HG03060 (cell line): ENCODE data around the gene NBEA.
"Not testable (repeated sequence)": the region's sequence is repeated elsewhere in the genome, so short reads cannot be mapped to it uniquely, and the experiment has no call there.

Experiments used
- ATAC-seq: cut with Tn5 transposase; IDR thresholded peaks from one replicate; pipeline ENCODE4 v1.9.1; 2021; ENCODE audit warnings: low read depth, moderate number of reproducible peaks; ENCODE audit not compliant: unreplicated experiment

NBEA gene

DNA sequence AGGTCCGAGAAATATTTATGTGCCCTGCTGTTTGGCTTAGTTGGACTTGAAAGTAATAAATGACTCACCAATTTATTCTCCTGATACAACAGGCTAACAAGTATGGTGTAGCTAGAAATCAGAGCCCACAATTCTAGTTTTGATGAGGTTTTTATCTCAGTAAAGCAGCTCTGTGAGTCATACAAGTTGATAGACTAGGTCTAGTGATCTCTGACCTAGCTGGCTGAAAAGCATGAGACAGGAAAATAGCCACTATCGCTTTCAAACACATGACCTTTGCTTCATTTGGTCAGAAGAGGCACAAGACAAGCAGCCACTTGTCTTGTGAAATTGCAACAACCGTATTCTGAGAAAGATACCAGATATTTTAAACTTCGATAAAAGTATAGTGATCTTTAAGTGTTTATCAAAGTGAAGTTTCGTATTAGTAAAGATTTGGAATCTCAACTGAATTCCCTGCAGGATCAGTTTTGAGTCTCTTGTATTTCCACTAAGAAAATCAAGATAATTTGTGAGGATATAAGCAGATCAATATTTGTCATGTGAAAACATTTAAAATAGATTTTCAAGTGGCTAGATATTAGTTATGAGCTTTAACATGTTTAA, 407.7 kb downstream of the NBEA start:
- ATAC-seq, result no peak

DNA sequence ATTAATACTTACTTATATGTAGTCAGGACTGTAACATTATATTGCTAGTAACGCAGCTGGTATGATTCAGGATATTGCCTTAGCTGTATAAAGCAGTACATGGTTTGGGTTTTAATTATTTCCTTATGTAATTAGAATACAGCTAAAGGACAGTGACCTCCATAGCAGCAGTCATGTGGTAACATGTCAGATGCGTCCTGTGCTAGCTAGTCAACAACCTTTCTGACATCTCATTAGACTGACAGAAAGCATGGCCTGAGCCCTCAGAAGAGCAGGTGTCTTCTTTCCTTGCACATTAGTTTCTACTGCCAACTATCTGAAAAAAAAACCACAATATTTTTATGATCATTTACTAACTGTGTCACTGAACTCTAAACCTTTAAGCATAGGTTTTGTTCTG, 412.2 kb downstream of the NBEA start:
- ATAC-seq, result no peak

DNA sequence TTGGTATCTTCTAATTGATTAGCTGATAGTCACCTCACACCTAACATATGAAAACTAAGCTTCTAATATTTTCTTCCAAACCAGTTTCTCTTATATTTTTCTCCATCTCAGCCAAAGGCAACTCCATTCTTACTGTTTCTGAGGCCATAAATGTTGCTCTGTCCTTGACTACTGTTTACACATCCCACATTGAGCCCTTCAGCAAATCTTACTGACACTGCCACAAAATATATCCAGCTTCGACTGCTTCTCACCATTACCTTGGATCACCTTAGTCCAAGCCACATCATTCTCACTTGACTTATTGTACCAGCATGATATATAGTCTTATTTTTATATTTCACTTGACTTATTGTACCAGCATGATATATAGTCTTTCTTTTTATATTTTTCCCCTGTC, 412.8 kb downstream of the NBEA start:
- ATAC-seq, result no peak

DNA sequence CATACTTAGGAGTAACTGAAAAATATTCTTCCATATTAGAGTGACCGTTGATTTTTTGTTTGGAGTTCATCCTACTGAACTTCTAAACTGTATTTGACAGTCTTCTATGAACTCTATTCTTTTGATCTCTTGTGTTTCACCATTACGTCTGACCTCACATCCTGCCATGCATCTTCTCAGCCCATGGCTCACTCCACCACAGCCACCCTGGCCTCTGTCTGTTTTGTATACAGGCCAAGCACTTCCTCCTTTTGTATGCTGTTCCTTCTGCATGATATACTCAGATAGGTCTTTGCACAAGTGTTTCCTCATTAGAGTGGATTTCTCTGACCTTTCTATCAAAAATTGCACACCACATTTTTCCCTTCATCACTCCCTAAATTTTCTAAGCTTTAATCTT, 414.5 kb downstream of the NBEA start:
- ATAC-seq, result no peak

DNA sequence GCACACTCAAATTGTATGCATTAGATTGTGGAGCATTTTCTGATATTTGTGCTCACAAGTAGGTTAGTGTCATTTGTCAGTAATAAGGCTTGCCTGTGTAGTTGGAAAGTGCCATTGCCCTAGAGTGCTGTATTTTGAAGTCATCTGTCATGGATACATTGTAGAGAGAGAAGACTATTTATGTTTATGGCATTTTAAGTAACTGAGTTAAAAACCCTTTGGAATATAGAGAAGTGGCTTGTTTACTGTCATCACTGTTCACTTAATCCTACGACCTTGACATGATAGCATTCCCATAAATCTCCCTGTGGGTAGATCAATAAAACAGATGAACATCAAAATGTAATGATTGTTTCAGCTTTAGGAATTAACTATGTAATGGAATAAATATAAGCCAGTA, 423.8 kb downstream of the NBEA start:
- ATAC-seq, result no peak

DNA sequence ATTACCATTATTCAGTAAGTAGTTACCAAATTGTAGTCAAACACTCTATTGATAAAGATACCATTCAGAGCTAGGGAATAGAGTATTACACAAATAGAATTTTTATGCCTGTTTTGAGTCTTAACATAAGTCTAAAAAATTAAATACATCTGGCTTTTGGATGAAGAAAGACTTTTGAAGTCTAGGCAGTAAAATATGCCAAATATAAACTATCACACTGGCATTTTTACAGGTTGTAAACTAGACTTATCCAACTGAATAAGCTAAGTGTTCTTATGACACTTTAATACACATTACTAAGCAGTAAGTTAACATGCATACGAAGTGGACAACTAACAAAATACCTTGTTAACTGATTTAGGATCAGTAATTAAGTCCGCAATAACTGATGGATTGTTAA, 425.5 kb downstream of the NBEA start:
- no peak for ATAC-seq

DNA sequence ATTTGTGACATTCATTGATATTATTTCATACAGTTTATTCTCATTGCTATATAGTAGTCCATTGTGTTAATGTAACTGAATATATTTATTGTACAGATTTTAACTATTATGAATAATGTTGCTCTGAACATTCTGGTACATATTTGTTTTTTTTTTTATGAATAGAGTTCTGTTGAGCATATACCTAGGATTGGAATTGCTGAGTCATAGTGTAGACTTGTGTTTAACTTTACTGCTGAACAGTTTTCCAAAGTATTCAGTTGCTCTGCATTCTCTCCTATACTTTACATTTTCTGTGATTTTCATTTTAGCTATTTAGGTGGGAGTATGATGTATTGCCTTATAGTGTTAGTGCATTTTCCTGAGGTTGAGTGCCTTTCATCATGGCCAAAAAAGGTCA, 436.9 kb downstream of the NBEA start:
- no peak for ATAC-seq

DNA sequence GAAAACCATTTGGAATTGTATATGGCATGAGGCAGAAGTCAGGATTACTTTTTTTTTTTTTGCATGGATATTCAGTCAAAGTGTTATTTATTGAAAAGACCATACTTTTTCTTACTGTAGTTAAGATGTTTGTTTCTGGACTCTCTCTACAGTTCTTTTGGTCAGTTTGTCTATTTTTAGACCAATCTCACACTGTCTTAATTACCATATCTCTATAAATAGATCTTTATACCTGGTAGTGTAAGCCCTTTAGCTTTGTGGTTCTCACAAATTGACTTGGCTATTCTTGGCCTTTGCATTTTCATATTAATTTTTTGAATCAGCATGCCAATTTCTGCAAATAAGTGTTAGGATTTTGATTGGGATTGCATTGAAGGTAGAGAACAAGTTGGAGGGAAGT, 437.6 kb downstream of the NBEA start:
- no peak for ATAC-seq

DNA sequence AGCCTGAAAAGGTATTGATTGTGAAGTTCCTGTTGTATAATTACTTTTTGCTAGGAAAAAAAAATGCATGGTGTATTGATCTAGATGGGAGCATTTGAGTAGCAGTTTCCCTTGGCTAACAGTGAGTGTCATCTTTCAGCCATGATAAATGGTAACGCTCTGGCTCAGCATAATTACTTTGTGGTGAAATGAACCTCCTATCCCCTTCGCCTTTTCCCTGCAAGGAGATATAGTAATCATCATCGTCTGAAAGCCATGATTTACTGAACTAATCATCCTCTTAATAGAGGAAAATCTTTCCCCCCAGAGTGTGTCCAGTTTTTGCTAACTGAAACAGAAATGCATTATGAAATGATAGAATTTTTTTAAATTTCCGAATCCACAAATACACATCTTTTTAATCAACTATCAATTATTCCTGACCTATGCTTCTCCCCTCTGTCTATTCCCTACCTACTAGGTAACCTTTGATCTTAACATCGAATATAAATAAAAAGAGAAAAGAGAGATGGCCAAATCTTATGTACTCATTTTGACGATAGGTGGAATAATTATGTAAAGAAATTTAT, 445.7 kb downstream of the NBEA start:
- no peak for ATAC-seq

DNA sequence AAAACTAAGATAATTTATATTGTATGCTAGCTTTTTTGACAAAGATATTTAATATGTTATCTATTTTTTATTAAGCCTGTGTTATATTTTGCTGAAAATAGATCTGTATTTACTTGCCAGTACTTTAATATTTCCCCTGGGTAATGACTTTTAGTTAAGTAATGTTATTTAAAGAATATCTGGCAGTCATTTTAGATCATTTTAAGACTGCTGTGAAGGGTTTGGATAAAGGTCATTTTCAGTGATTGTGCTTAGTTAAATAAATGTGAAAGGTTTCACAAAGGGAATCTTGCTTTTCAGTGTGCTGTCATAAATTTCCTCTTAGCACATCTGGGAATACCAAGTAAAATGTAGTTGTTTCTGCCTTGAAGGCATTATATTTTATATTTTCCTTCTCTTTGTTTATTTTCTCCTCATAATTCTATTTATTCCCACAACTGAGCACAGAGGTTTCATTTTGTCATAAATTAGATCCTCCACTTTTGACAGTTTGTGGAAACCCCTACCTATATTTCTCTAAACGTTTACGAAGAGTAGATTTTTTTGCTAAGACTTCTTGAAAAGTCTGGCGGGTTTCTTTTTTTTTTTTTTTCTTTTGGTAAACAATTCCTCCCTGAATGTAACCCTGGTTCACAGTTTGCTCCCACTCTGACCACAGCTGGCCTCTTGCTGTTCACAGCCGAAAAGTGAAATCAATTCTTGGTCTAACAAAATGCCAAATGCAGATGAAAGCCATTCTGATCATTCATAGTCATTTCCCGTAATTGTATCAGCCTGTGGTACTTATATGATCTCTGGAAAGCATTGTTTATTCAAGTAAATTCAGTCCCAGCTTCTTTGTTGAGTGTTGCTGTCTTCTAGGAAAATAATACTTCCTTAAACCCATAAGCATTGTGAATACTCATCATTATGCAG, 446.6 kb downstream of the NBEA start:
- no peak for ATAC-seq

DNA sequence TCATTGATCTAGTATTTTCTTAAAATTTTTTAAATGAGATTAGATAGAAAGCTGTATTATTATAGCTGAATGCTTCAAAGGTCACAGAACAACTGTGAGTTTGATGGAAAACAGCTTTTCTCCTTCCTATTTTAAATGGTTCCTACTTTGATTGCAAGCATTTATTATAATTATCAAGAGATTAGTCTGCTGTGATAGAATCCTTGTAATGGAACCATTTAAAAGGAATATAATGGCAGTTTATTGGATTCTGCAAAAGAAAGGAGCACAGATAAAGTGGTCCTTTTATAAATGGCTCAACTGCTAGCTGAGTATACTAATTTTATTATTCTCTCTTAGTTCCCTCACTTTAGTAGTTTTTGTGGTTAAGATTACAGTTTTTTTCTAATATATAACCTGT, 447.5 kb downstream of the NBEA start:
- no peak for ATAC-seq

DNA sequence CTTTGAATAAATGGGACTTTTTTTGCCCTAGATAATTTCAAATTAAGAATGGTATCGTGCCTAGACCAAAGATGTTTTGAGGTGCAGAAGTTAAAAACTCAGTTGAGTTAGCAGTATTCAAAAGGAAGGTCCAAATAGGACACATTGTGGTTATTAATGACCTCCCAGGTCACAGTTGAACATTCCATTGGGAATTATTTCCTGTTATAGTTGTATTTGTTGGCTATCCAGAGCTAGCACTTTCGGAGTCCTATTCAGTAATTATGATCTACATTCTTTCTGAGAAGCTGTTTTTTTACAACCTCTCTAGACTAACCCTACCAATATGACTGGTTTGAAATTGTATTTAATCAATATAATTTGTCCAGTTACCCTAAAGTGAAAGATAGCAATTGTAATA, 450.7 kb downstream of the NBEA start:
- ATAC-seq, result no peak

DNA sequence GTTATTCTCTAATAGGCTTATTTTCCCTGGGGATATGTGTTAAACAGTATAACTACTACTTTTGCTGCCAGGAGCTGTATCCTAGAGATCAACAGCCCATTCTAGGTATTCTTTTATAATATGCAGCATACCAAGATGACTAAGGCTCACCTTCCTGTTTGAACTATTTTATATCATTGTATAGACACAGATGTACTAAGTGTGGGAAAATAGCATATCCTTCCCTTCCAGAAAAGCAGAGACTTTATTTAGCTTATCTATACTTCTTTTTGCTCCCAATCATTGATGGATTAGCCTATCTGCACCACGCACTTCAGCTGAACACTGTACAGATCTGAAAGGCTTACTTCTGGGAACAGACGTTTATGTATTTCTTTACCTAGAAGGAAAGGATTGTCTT, 451.8 kb downstream of the NBEA start:
- no peak for ATAC-seq

DNA sequence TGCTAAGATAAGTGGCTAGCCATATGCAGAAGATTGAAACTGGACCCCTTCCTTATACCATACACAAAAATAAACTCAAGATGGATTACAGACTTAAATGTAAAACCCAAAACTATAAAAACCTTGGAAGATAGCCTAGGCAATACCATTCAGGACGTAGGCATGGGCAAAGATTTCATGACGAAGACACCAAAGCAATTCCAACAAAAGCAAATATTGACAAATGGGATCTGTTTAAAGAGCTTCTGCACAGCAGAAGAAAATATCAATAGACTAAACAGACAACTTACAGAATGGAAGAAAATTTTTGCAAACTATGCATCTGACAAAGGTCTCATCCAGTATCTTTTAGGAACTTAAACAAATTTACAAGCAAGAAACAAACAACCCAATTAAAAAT, 466.2 kb downstream of the NBEA start:
- ATAC-seq, result not testable (repeated sequence)

DNA sequence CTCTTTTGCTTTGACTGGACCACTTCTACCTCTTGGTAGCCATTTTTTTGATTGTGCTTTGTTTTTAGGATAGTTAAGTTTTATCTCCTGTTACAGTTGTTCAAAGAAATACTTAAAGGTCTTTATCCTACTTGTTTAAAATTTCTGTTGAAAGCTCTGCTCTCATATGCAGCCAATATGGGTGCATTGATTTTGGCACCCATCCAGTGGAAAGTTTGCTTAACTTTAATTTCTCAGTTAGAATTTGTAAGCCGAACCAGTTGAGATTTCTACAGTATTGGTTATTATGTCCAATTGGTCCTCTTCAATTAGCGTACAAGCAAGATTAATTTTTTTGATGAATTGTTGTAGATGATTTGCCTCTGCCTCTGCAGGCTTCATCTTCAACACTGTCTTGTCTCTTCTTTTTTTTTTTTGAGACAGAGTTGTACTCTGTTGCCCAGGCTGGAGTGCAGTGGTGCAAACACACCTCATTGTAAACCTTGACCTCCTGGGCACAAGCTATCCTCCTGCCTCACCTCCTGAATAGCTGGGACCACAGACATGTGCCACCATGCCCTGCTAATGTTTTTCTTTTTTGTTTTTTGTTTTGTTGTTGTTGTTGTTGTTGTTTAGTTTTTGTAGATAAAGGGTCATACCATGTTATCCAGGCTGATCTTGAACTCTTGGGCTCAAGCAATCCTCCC, 469.1 kb downstream of the NBEA start:
- ATAC-seq, result no peak

DNA sequence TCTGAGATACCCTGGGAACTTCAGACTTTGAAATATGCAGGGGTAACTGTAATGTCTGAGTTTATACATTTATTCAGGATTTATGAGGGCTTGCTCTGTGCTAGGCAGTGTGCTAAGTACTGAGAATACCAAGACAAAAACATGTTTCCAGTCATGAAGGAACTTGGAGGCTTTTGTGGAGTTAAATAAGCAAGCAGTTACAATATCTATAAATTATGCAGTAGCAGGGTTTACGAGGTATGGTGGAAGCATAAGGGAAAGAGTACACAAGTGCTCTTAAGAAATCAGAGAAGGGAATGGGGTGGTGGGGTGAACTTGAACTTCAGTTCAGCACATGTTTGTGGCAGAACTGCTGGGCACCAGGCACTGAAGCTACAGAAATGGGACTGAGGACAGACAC, 506.4 kb downstream of the NBEA start:
- ATAC-seq, result no peak

DNA sequence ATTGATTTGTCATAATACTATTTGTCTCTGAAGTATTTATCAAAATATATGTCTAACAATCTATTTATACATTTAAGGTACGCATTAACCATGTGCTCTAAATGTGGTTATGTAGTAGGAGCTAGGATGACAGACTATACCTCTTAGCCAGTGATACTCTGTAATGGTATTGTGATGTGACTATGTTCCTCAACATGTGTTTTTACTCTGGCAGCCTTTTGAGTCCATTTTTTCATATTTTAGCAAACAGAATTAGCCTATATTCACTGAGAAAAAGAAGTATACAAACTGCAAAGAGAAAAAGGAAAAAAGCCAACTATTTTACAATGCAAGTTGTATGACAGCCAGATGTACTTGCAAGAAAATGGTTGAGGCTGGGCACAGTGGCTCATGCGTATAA, 507.8 kb downstream of the NBEA start:
- ATAC-seq, result no peak

DNA sequence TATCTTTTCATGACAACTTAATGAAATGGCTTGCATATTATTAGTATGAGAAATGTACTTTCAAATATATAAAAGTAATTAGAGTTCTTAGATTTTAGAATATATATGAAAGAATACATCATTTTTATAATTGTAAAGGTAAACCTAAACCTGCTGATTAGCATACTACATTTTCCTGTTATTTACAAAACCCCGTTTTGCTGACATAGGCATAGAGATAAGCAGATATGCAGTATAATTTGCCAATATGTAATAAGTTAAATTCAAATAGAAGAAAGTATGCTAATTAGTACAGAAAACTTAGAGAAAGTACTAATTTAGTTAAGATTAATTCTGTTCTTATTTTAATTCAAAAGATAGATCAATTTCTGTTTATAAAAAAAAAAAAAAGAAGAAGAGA, 513.0 kb downstream of the NBEA start:
- no peak for ATAC-seq

DNA sequence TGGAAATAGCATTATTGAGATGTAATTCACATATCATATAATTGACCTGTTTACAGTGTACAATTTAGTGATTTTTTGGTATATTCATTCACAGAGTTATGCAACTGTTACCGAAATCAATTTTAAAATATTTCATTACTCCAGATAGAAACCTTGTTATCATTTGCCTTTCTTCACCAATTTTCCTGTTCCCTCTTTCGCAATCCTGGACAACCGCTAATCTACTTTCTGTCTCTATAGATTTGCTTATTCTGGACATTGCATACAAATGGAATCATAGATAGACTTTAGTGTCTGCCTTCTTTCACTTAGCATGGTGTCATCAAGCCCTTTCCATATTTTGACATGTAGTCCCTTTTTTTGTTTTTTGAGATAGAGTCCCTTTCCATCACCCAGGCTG, 515.2 kb downstream of the NBEA start:
- no peak for ATAC-seq

DNA sequence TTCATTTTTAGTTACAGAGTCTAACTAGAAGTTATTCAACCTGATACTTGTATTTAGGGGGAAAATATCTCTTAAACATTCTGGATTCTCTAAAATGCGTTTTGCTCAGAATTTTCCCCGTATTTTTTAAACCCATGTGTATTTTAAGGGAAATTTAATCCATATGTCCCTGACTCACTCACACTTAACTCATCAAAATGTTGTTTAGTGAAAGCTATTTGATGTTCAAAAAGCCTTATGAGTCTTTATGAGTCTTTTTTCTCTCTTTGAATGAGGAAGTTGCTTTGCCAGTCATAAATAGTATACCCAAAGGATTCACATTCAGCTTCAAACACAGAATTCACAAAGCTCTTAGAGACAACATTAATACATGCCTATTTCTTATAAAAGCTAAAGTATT, 518.0 kb downstream of the NBEA start:
- no peak for ATAC-seq

DNA sequence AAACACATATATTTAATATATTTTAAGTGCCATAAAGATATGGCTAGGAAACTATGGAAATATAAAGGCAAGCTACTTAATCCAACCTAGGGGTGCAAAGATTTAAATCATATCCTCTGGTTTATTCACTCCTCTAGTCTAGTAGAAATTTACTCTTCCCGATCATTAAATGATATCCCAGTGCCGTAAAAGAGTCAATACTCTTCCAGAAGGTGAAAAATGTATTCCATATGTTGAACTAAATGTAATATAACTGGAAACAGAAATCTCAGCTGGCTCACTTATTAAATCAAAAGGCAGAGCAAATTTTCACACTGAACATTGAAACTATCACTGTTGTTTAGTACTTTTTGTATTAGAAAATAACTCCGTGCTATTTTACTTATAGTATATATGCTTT, 523.3 kb downstream of the NBEA start:
- ATAC-seq, result no peak
